K562 (cell line): Measurements from ENCODE around the gene RYR1. TPM values are rescaled to one million over a fixed set of nuclear protein-coding genes. Genes with fewer than 3 reads are reported as not detected.

ENCODE experiments used
- ATAC-seq: fragments of 200-7000 bp; cut with Tn5 transposase; 3 replicates; pipeline ENCODE4 v1.9.1; 2020; ENCODE audit warnings: moderate library complexity
- BruUV-seq: library from RNA; stranded (reverse); fragments of 400-500 nt; replicated peaks from 2 replicates; lab custom pipeline; 2021; lab: Mats Ljungman, UMichigan
- CTCF ChIA-PET: fragments of 300-600 bp; formaldehyde crosslinking; extraction: SDS; loops from one replicate; lab custom pipeline; 2021; ENCODE audit warnings: low intra/inter-chr PET ratio; lab: Yijun Ruan, JAX
- POLR2A ChIA-PET: fragments of 300-600, 350-650 bp; sonication (Branson Sonifier 250); formaldehyde crosslinking; extraction: SDS; loops from one replicate; lab custom pipeline; 2021; ENCODE audit warnings: antibody characterized with exemption, inconsistent platforms; lab: Yijun Ruan, JAX
- DNase-seq, 4 experiments: peaks; one replicate each; pipeline versions ENCODE4 v3.0.0 to v3.0.0-alpha.2; 2011 to 2018; ENCODE audit warnings: low spot score in 3 of 4, mixed read lengths in 3 of 4; ENCODE audit errors: extremely low read depth in 1 of 4
- FAIRE-seq: peaks from 2 replicates; lab custom pipeline; 2011; peaks lifted over from hg19 to GRCh38; lab: Jason Lieb, UNC
- H2AFZ ChIP-seq: 2 replicates; pipeline ENCODE4 v1.6.0; 2011; ENCODE audit warnings: low read depth, low read length, control low read depth, inconsistent platforms
- H3K27ac ChIP-seq: fragments of 200-600 bp; 3 replicates; pipeline ENCODE4 v1.8.0; 2011; ENCODE audit warnings: low read depth, mild to moderate bottlenecking, control low read depth, inconsistent platforms, low read length, moderate library complexity, mixed read lengths; ENCODE audit errors: extremely low read depth
- H3K27me3 ChIP-seq, 2 experiments: fragments of 300-600 bp in 1 of 2; 2 replicates in 1 of 2; 3 replicates in 1 of 2; pipeline versions ENCODE4 v1.6.0 to v1.8.0; 2011; ENCODE audit warnings: inconsistent platforms in 2 of 2, low read length in 2 of 2, mild to moderate bottlenecking in 1 of 2, mixed read lengths in 1 of 2, moderate library complexity in 1 of 2; ENCODE audit not compliant: control insufficient read depth in 2 of 2, insufficient read depth in 2 of 2
- H3K36me3 ChIP-seq: fragments of 300-600 bp; 3 replicates; pipeline ENCODE4 v1.8.0; 2011; ENCODE audit warnings: mild to moderate bottlenecking, low read length, inconsistent platforms; ENCODE audit not compliant: control insufficient read depth, insufficient read depth
- H3K4me1 ChIP-seq, 2 experiments: fragments of 200-600 bp in 1 of 2; replicated peaks in 1 of 2; 2 replicates in 1 of 2; 3 replicates in 1 of 2; pipeline versions ENCODE4 v1.5.1 to v1.8.0; 2011; ENCODE audit warnings: inconsistent platforms in 2 of 2, low read length in 2 of 2, mild to moderate bottlenecking in 1 of 2, mixed read lengths in 1 of 2, moderate library complexity in 1 of 2; ENCODE audit not compliant: control insufficient read depth in 2 of 2, insufficient read depth in 2 of 2
- H3K4me2 ChIP-seq: 2 replicates; pipeline ENCODE4 v1.6.1; 2011; ENCODE audit warnings: low read length, control low read depth, inconsistent platforms, mixed read lengths; ENCODE audit not compliant: insufficient read depth
- H3K4me3 ChIP-seq: fragments of 200-600 bp; sonication (generic), shearing (Covaris generic); 2 replicates; pipeline ENCODE4 v1.5.1; 2016; ENCODE audit warnings: control low read depth, inconsistent platforms
- H3K79me2 ChIP-seq: fragments of 200-600 bp; 3 replicates; pipeline ENCODE4 v1.8.0; 2011; ENCODE audit warnings: low read length, inconsistent platforms; ENCODE audit not compliant: control insufficient read depth, insufficient read depth
- H3K9ac ChIP-seq, 2 experiments: 2 replicates each; pipeline versions ENCODE4 v1.6.0 to v1.6.1; 2011; ENCODE audit warnings: low read depth in 2 of 2, low read length in 2 of 2, control low read depth in 1 of 2, inconsistent platforms in 1 of 2, mild to moderate bottlenecking in 1 of 2, mixed read lengths in 1 of 2; ENCODE audit not compliant: insufficient read depth in 1 of 2
- H3K9me1 ChIP-seq: one replicate; pipeline ENCODE4 v1.6.0; 2011; ENCODE audit warnings: inconsistent platforms, mild to moderate bottlenecking, low read length, moderate library complexity; ENCODE audit not compliant: control insufficient read depth, insufficient read depth
- H3K9me3 ChIP-seq: replicated peaks from 2 replicates; pipeline ENCODE4 v1.5.1; 2011; ENCODE audit warnings: low read depth, low read length, inconsistent platforms; ENCODE audit not compliant: control insufficient read depth, insufficient read depth
- H4K20me1 ChIP-seq: replicated peaks from 2 replicates; pipeline ENCODE4 v1.6.1; 2011; ENCODE audit warnings: low read length, inconsistent platforms, mixed read lengths; ENCODE audit not compliant: control insufficient read depth, insufficient read depth
- CBX1 ChIP-seq: sonication (generic); IDR thresholded peaks from 2 replicates; pipeline ENCODE4 v1.6.1; 2016; ENCODE audit warnings: antibody characterized with exemption, low read depth, mild to moderate bottlenecking
- FOXK2 ChIP-seq, 2 experiments: fragments of 450-650 bp; IDR thresholded peaks in 1 of 2; conservative IDR thresholded peaks in 1 of 2; 2 replicates each; pipeline ENCODE4 v1.6.1; 2016; ENCODE audit warnings: low read depth in 2 of 2, mild to moderate bottlenecking in 1 of 2
- NUFIP1 ChIP-seq: fragments of 450-650 bp; IDR thresholded peaks from 2 replicates; pipeline ENCODE4 v1.6.1; 2018; ENCODE audit not compliant: partially characterized antibody
- RBM17 ChIP-seq: fragments of 200-400 bp; formaldehyde crosslinking; IDR thresholded peaks from 2 replicates; pipeline ENCODE4 v1.6.1; 2017; ENCODE audit warnings: low read depth, mild to moderate bottlenecking, low read length, borderline replicate concordance
- ZMIZ1 ChIP-seq, 2 experiments: fragments of 150-350 bp in 1 of 2; IDR thresholded peaks; 2 replicates each; pipeline ENCODE4 v1.6.1; 2012 to 2016; ENCODE audit warnings: low read depth in 2 of 2, low read length in 2 of 2, mild to moderate bottlenecking in 1 of 2, moderate library complexity in 1 of 2
- ZNF354B ChIP-seq: fragments of 250-450 bp; sonication (Bioruptor Pico); IDR thresholded peaks from 2 replicates; pipeline ENCODE4 v1.4.0; 2020
- ZNF695 ChIP-seq: fragments of 450-650 bp; formaldehyde crosslinking; IDR thresholded peaks from 2 replicates; pipeline ENCODE4 v1.4.0; 2020; ENCODE audit warnings: mild to moderate bottlenecking, moderate library complexity
- ZNF764 ChIP-seq: fragments of 250-450 bp; sonication (Bioruptor Pico); IDR thresholded peaks from 2 replicates; pipeline ENCODE4 v1.4.0; 2020; ENCODE audit warnings: low read depth, mild to moderate bottlenecking, moderate library complexity
- ZNF778 ChIP-seq: fragments of 450-650 bp; formaldehyde crosslinking; IDR thresholded peaks from 2 replicates; pipeline ENCODE4 v1.4.0; 2020; ENCODE audit warnings: mild to moderate bottlenecking, moderate library complexity
- WGBS: fragments of 100-300 bp; shearing (Covaris generic); methylation state at CpG from one replicate; pipeline ENCODE4 v1.1.6; 2016; ENCODE audit warnings: low coverage, mixed read lengths; ENCODE audit not compliant: insufficient coverage; ENCODE audit errors: missing lambda C conversion rate; 5-methylcytosine and 5-hydroxymethylcytosine counted together
- in situ Hi-C: fragments of 300-500 bp; cut with MboI; formaldehyde crosslinking; loops from 4 replicates; pipeline ENCODE4 v1.15.0; 2018; ENCODE audit warnings: inconsistent platforms, mixed read lengths
- intact Hi-C: fragments of 100-400 bp; cut with micrococcal nuclease; formaldehyde crosslinking; loops from 2 replicates; pipeline ENCODE4 v1.14.2; 2022
- polyA plus RNA-seq, 8 experiments: library from polyadenylated mRNA; depleted of rRNA in 4 of 8; stranded (reverse) in 5 of 8; unstranded in 3 of 8; fragments of >200 nt; fragmentation: Nextera tagmentation in 2 of 8; fragmentation: Illumina TruSeq in 1 of 8; extraction: Ambion mirVana in 2 of 8; extraction: Trizol in 1 of 8; gene quantifications; 2 replicates each; pipeline versions ENCODE4 v1.2.1 to v1.2.3, GENCODE V29; 2011 to 2014; ENCODE audit warnings: inconsistent platforms in 1 of 8, missing spikeins in 1 of 8
- total RNA-seq, 7 experiments: library from RNA; depleted of rRNA in 6 of 7; stranded (reverse); fragments of >200 nt in 6 of 7; fragmentation: Illumina TruSeq in 2 of 7; extraction: Trizol in 2 of 7; gene quantifications; 2 replicates each; pipeline versions ENCODE4 v1.2.1 to v1.2.3, GENCODE V29; 2011 to 2021; ENCODE audit warnings: low replicate concordance in 1 of 7
- TF ChIP-seq, protein P1 (sequence below), 2 experiments: IDR thresholded peaks; 2 replicates each; pipeline ENCODE4 v1.6.1; 2011; ENCODE audit warnings: borderline replicate concordance in 1 of 2, control low read depth in 1 of 2, low read depth in 1 of 2, low read length in 1 of 2, mild to moderate bottlenecking in 1 of 2, mixed read lengths in 1 of 2, moderate library complexity in 1 of 2; ENCODE audit not compliant: insufficient read depth in 1 of 2, insufficient read length in 1 of 2, poor library complexity in 1 of 2, severe bottlenecking in 1 of 2; ENCODE audit errors: extremely low read depth in 1 of 2

Gene RYR1
- total and polyA plus RNA-seq, 9 of the 15 experiments (the other 6 are each of a cell fraction or from before 2014, with no cell fraction given), result 0.11 to 7.4 (median 3.7) TPM

DNA sequence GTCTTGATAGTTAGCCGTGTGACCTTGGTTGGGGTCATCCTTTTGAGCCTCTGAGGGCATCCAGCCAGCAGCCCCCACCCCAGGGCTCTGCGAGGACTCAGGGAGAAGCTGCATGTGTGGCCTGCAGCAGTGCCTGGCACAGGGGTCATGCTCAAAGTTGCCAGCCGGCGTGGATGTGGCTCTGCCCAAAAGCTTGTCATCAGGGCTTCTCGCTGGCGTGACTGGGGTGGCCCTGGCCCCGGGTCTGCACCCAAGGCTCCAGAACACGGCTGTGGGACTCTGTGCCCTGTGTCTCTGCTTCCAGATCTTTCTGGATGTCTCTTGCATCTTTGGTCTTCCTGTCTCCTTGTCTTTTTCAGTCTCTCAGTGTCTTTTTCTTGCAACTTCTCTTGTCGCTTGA is 90.9 kb downstream of the RYR1 start (continued):
- TF ChIP-seq NUFIP1, result no peak

DNA sequence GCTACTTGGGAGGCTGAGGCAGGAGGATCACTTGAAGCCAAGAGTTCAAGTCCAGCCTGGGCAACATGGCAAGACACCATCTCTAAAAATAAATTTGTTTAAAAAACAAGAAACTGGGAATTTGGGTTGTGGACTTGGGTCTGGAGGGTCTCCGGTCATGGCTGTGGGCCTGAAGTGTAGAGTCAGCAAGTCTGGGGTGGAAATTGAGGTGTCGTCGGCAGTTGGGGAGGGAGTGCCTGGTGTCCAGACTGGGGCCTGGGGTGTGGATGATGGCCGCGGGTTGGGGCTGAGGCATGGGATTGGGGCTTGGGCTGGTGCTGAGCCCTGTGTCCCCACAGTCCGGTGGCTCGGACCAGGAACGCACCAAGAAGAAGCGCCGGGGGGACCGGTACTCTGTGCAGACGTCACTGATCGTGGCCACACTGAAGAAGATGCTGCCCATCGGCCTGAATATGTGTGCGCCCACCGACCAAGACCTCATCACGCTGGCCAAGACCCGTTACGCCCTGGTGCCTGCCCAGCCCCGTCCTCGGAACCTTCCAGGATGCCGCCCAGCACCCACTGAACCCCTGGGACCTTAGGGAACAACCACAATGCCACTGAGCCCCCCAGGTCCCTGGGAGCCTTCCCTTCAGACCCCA is 91.6 kb downstream of the RYR1 start:
- Histone ChIP-seq H3K9me1 (peaks cover 3% of the 10 kb centered on the region), H3K4me1 (peaks cover 5 to 22% of the 10 kb centered on the region in 2 experiments; a peak in 4 of 5 replicates), H3K27me3 (no peaks in the 10 kb centered on the region), H3K4me3 (no peak overlapping the region), H3K9ac (no peak overlapping the region; a peak in 1 of 4 replicates), H2AFZ (no peak overlapping the region), H3K36me3 (no peaks in the 10 kb centered on the region), H3K79me2 (no peaks in the 10 kb centered on the region), H3K9me3 (no peaks in the 10 kb centered on the region), H3K4me2 (no peak overlapping the region), H3K27ac (no peak overlapping the region), H4K20me1 (no peaks in the 10 kb centered on the region)
- 82% methylated on average over 14 of the region's 22 CpGs for WGBS
- no peak for FAIRE-seq
- no peak for ATAC-seq
- POLR2A ChIA-PET, result no interaction called here
- no TSS peak for BruUV-seq
- TF ChIP-seq FOXK2 (conservative IDR thresholded peaks at IDR 0.05 in 1 of 2, IDR thresholded peaks at IDR 0.05 in 1 of 2; ENCODE audit: low read depth in 2 of 2) (no peak), ZNF695 (CRISPR knock-in tag) (no peak), ZNF778 (CRISPR knock-in tag) (no peak), RBM17 (no peak), ZNF354B (no peak), ZMIZ1 (IDR thresholded peaks at IDR 0.05; ENCODE audit: low read depth in 2 of 2, low read length in 2 of 2) (no peak), CBX1 (no peak), ZNF764 (CRISPR knock-in tag) (no peak)
- TF ChIP-seq, protein P1, sequence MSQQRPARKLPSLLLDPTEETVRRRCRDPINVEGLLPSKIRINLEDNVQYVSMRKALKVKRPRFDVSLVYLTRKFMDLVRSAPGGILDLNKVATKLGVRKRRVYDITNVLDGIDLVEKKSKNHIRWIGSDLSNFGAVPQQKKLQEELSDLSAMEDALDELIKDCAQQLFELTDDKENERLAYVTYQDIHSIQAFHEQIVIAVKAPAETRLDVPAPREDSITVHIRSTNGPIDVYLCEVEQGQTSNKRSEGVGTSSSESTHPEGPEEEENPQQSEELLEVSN (IDR thresholded peaks at IDR 0.05; ENCODE audit: borderline replicate concordance in 1 of 2, extremely low read depth in 1 of 2, insufficient read depth in 1 of 2, insufficient read length in 1 of 2, low read depth in 1 of 2, low read length in 1 of 2, poor library complexity in 1 of 2, severe bottlenecking in 1 of 2), result no peak
- in situ Hi-C loops (loop anchor here (10.0 kb wide), 1 partner anchor 400 kb away; no protein-coding TSS in a partner anchor), intact Hi-C loops (no loop called here)
- no peak for DNase-seq
- CTCF ChIA-PET, result no interaction called here
